ENCODE results near the gene CAV2. TPM values are rescaled to one million over a fixed set of nuclear protein-coding genes. Genes with fewer than 3 reads are reported as not detected.
A peak's percentile ranks its signal among the peaks of the same experiment; 100 is the strongest.

The CAV2 gene
- total RNA-seq, 1 donor from 2014 or later = 86.8 TPM

GRCh38 chr7:116522247-116522646 lies 22.7 kb downstream of the CAV2 start:
- peaks cover 6% of the 10 kb centered on the region for H3K36me3 Mint-ChIP-seq (ENCODE audit: unreplicated experiment)
- no peak for DNase-seq (ENCODE audit: extremely low spot score, unreplicated experiment)
- peak overlapping the region; percentile 99 for H3K27ac Mint-ChIP-seq (ENCODE audit: unreplicated experiment)
- peak overlapping the region; percentile 1 for H3K4me3 Mint-ChIP-seq (ENCODE audit: unreplicated experiment)
- no peaks in the 10 kb centered on the region for H3K27me3 Mint-ChIP-seq (ENCODE audit: unreplicated experiment)
- peaks cover 50% of the 10 kb centered on the region for H3K4me1 Mint-ChIP-seq (ENCODE audit: unreplicated experiment)
- no peaks in the 10 kb centered on the region for H3K9me3 Mint-ChIP-seq (ENCODE audit: unreplicated experiment)
- TF ChIP-seq CTCF (IDR thresholded peaks at IDR 0.05) = no peak

DNA sequence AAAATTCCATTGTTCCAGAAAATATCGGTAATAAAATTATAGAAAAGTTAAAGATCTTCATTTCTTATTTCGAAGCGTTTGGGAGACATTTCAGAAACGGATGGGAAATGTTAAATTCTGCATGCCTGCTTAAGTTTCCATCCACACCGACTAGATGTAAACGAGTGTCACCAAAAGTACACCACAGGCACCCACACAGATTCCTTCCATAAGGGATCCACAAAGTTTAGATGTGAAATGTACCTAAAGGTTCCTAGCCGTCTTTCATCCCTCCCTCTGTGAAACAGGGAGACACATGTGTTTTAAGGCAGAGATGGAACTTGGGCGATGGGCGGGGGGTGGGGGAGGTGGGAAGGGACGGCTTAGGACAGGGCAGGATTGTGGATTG lies 24.7 kb downstream of the CAV2 start:
- H3K27me3 Mint-ChIP-seq (ENCODE audit: unreplicated experiment) = no peaks in the 10 kb centered on the region
- peaks cover 66% of the 10 kb centered on the region for H3K4me1 Mint-ChIP-seq (ENCODE audit: unreplicated experiment)
- DNase-seq (ENCODE audit: extremely low spot score, unreplicated experiment) = no peak

GRCh38 chr7:116524609-116525297 lies 25.2 kb downstream of the CAV2 start, which contains the start of gene CAV1:
Gene CAV1, plus strand, starts transcription at chr7:116525036. Its CDS starts 27 bp downstream, at chr7:116525063.
- Mint-ChIP-seq H3K9me3 (ENCODE audit: unreplicated experiment) (no peaks in the 10 kb centered on the region), H3K4me3 (ENCODE audit: unreplicated experiment) (peak within 1 kb of the TSS; percentile 89), H3K4me1 (ENCODE audit: unreplicated experiment) (peaks cover 71% of the 10 kb centered on the region), H3K27me3 (ENCODE audit: unreplicated experiment) (no peaks in the 10 kb centered on the region), H3K36me3 (ENCODE audit: unreplicated experiment) (peaks cover 18% of the 10 kb centered on the region), H3K27ac (ENCODE audit: unreplicated experiment) (peak within 1 kb of the TSS; percentile 99)
- DNase-seq (ENCODE audit: extremely low spot score, unreplicated experiment) = peak; percentile 96
- peak; percentile 48 for TF ChIP-seq CTCF (IDR thresholded peaks at IDR 0.05)

More for the DNA sequence above, 24.7 kb downstream of the CAV2 start:
- H3K27ac Mint-ChIP-seq (ENCODE audit: unreplicated experiment) = peak overlapping the region; percentile 99
- peaks cover 16% of the 10 kb centered on the region for H3K36me3 Mint-ChIP-seq (ENCODE audit: unreplicated experiment)
- TF ChIP-seq CTCF (IDR thresholded peaks at IDR 0.05) = no peak
- no peaks in the 10 kb centered on the region for H3K9me3 Mint-ChIP-seq (ENCODE audit: unreplicated experiment)
- H3K4me3 Mint-ChIP-seq (ENCODE audit: unreplicated experiment) = peak overlapping the region; percentile 89

DNA sequence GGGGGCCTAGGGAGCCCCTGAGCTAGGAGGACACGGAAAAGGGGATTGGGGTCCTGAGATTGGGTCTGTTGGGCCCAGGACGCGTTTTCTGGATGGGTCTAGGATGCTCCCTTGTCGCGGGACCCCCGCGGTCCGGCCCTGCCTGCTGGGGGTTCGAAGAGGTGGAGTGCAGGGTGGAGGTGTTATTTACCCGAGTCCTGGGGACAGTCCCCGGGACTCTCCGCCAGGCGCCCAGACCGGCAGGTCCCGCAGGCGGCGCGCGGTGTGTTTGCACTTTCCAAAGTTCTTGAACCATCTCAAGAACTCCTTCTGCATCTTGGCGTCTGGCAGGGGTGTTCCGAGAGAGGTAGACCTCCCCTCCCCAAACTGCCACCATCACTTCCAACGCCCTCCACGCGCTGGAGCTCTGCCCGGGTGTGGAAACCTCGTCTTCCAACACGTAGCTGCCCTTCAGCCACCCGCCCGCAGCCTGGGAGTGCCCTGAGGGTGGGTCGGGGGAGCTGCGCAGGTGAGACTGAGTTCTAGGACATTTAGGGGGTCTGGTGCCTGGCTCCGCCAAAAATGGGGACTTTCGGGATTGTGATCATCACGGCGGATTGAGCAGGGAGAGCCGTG lies 25.9 kb downstream of the CAV2 start:
- no peaks in the 10 kb centered on the region for H3K27me3 Mint-ChIP-seq (ENCODE audit: unreplicated experiment)
- TF ChIP-seq CTCF (IDR thresholded peaks at IDR 0.05) = no peak

More for the DNA sequence above, 25.9 kb downstream of the CAV2 start:
- peaks cover 23% of the 10 kb centered on the region for H3K36me3 Mint-ChIP-seq (ENCODE audit: unreplicated experiment)
- H3K27ac Mint-ChIP-seq (ENCODE audit: unreplicated experiment) = peak overlapping the region; percentile 99
- peaks cover 78% of the 10 kb centered on the region for H3K4me1 Mint-ChIP-seq (ENCODE audit: unreplicated experiment)
- no peaks in the 10 kb centered on the region for H3K9me3 Mint-ChIP-seq (ENCODE audit: unreplicated experiment)
- peak overlapping the region; percentile 89 for H3K4me3 Mint-ChIP-seq (ENCODE audit: unreplicated experiment)
- DNase-seq (ENCODE audit: extremely low spot score, unreplicated experiment) = no peak
